ENCODE results near the gene LAMB3. TPM values are rescaled to one million over a fixed set of nuclear protein-coding genes. Genes with fewer than 3 reads are reported as not detected.

The LAMB3 gene
- total RNA-seq, 4 donors from 2014 or later, result 74.2 to 165 (median 127) TPM

GRCh38 chr1:209635850-209636249, 16.4 kb downstream of the LAMB3 start:
- Histone ChIP-seq H3K4me3 (no peak overlapping the region), H3K4me1 (no peaks in the 10 kb centered on the region), H3K27ac (no peak overlapping the region), H3K9me3 (no peaks in the 10 kb centered on the region), H3K27me3 (no peaks in the 10 kb centered on the region), H3K36me3 (peaks cover 13% of the 10 kb centered on the region)
- DNase-seq (ENCODE audit: low spot score in 2 of 2), result no peak
- no peak for TF ChIP-seq CTCF (IDR thresholded peaks at IDR 0.05)
- no peak for TF ChIP-seq EP300 (IDR thresholded peaks at IDR 0.05)
- no peak for TF ChIP-seq POLR2A (IDR thresholded peaks at IDR 0.05)
- no peak for TF ChIP-seq POLR2AphosphoS5 (IDR thresholded peaks at IDR 0.05)
- 80% methylated on average over 5 of the region's 5 CpGs for WGBS

GRCh38 chr1:209634005-209634737, 18.1 kb downstream of the LAMB3 start:
- TF ChIP-seq POLR2A (IDR thresholded peaks at IDR 0.05) (no peak), CTCF (IDR thresholded peaks at IDR 0.05) (no peak), EP300 (IDR thresholded peaks at IDR 0.05) (no peak), POLR2AphosphoS5 (IDR thresholded peaks at IDR 0.05) (no peak)
- no peaks in the 10 kb centered on the region for H3K4me1 ChIP-seq
- 80% methylated on average over 20 of the region's 20 CpGs for WGBS
- no peaks in the 10 kb centered on the region for H3K9me3 ChIP-seq
- DNase-seq (ENCODE audit: low spot score in 2 of 2), result no peak
- no peaks in the 10 kb centered on the region for H3K27me3 ChIP-seq
- H3K27ac ChIP-seq, result no peak overlapping the region
- H3K4me3 ChIP-seq, result no peak overlapping the region
- H3K36me3 ChIP-seq, result peaks cover 13% of the 10 kb centered on the region

GRCh38 chr1:209633335-209633997, 18.8 kb downstream of the LAMB3 start:
- 91% methylated on average over 6 of the region's 6 CpGs for WGBS
- Histone ChIP-seq H3K27me3 (no peaks in the 10 kb centered on the region), H3K27ac (no peak overlapping the region), H3K4me1 (no peaks in the 10 kb centered on the region), H3K36me3 (peaks cover 13% of the 10 kb centered on the region), H3K4me3 (no peak overlapping the region), H3K9me3 (no peaks in the 10 kb centered on the region)
- TF ChIP-seq POLR2A (IDR thresholded peaks at IDR 0.05) (no peak), POLR2AphosphoS5 (IDR thresholded peaks at IDR 0.05) (no peak), CTCF (IDR thresholded peaks at IDR 0.05) (no peak), EP300 (IDR thresholded peaks at IDR 0.05) (no peak)
- DNase-seq (ENCODE audit: low spot score in 2 of 2), result no peak

GRCh38 chr1:209630383-209631225, 21.6 kb downstream of the LAMB3 start:
- no peak overlapping the region for H3K4me3 ChIP-seq
- H3K4me1 ChIP-seq, result peaks cover 14% of the 10 kb centered on the region
- TF ChIP-seq EP300 (IDR thresholded peaks at IDR 0.05), result no peak
- TF ChIP-seq POLR2A (IDR thresholded peaks at IDR 0.05), result no peak
- TF ChIP-seq POLR2AphosphoS5 (IDR thresholded peaks at IDR 0.05), result no peak
- no peak for TF ChIP-seq CTCF (IDR thresholded peaks at IDR 0.05)
- H3K27ac ChIP-seq, result no peak overlapping the region
- 77% methylated on average over 17 of the region's 17 CpGs for WGBS
- H3K9me3 ChIP-seq, result no peaks in the 10 kb centered on the region
- no peak for DNase-seq (ENCODE audit: low spot score in 2 of 2)
- H3K36me3 ChIP-seq, result peaks cover 9% of the 10 kb centered on the region
- H3K27me3 ChIP-seq, result no peaks in the 10 kb centered on the region
